Activated CD4-positive, alpha-beta T cell treated with anti-CD3 and anti-CD28 coated beads, Interleukin-2, amount 10 ng/mL, durations not matched to agents 24 days and 14 days (primary cell): Measurements from ENCODE around the gene EXOC7. TPM values are rescaled to one million over a fixed set of nuclear protein-coding genes. Genes with fewer than 3 reads are reported as not detected.
"Not testable (repeated sequence)": the region's sequence is repeated elsewhere in the genome, so short reads cannot be mapped to it uniquely, and the experiment has no call there.

Experiments used
- DNase-seq: peaks from one replicate; pipeline ENCODE4 v3.0.0; 2022
- H3K27ac Mint-ChIP-seq: one replicate; pipeline ENCODE4 v1.8.0; 2022; ENCODE audit warnings: mild to moderate bottlenecking, mixed read lengths
- H3K27me3 Mint-ChIP-seq: one replicate; pipeline ENCODE4 v1.8.0; 2022; ENCODE audit warnings: mixed read lengths
- H3K36me3 Mint-ChIP-seq: one replicate; pipeline ENCODE4 v1.8.0; 2022; ENCODE audit warnings: low read depth, mild to moderate bottlenecking, mixed read lengths
- H3K4me1 Mint-ChIP-seq: one replicate; pipeline ENCODE4 v1.8.0; 2021; ENCODE audit warnings: mixed read lengths
- H3K4me3 Mint-ChIP-seq: one replicate; pipeline ENCODE4 v1.8.0; 2022; ENCODE audit warnings: mild to moderate bottlenecking, moderate library complexity, mixed read lengths
- H3K9me3 Mint-ChIP-seq: one replicate; pipeline ENCODE4 v1.8.0; 2021; ENCODE audit warnings: mixed read lengths
- intact Hi-C: fragments of 100-400 bp; cut with micrococcal nuclease; formaldehyde crosslinking; loops from one replicate; pipeline ENCODE4 v1.15.1; 2023
- total RNA-seq: library from RNA; stranded (reverse); gene quantifications from 2 replicates; pipeline ENCODE4 v1.2.3, GENCODE V29; 2022

The EXOC7 gene
- total RNA-seq, 1 donor from 2014 or later, result 104 TPM

GRCh38 chr17:76075364-76076145, 28.0 kb downstream of the EXOC7 start:
- peak; percentile 70 for DNase-seq
- H3K9me3 Mint-ChIP-seq, result no peaks in the 10 kb centered on the region
- H3K27ac Mint-ChIP-seq, result no peak overlapping the region
- H3K36me3 Mint-ChIP-seq, result peaks cover 4% of the 10 kb centered on the region
- intact Hi-C loops, result loop anchor here (5.0 to 10.0 kb wide), 3 partner anchors 63 to 659 kb away; partner anchors contain the start of genes MFSD11, MRPL38 and SRSF2
- H3K4me3 Mint-ChIP-seq, result peak overlapping the region; percentile 85
- peaks cover 31% of the 10 kb centered on the region for H3K4me1 Mint-ChIP-seq
- peaks cover 48% of the 10 kb centered on the region for H3K27me3 Mint-ChIP-seq

- intact Hi-C loops, result loop anchor here (5.0 to 10.0 kb wide), 6 partner anchors 62 to 660 kb away; partner anchors contain the start of genes MFSD11, MRPL38, PRPSAP1 and SRSF2
- peaks cover 36% of the 10 kb centered on the region for H3K4me1 Mint-ChIP-seq
- H3K36me3 Mint-ChIP-seq, result peaks cover 6% of the 10 kb centered on the region
- H3K27me3 Mint-ChIP-seq, result peaks cover 48% of the 10 kb centered on the region
- no peak within 1 kb of the TSS for H3K27ac Mint-ChIP-seq
- peak within 1 kb of the TSS; percentile 53 for H3K4me3 Mint-ChIP-seq
- no peaks in the 10 kb centered on the region for H3K9me3 Mint-ChIP-seq
- no peak for DNase-seq
These were observed 28.9 kb downstream of the EXOC7 start, which contains the start of gene GALR2 for GRCh38 chr17:76074390-76075363. Gene GALR2, plus strand, starts transcription at chr17:76074781. Its CDS starts 103 bp downstream, at chr17:76074884.

- peaks cover 17% of the 10 kb centered on the region for H3K36me3 Mint-ChIP-seq
- H3K4me1 Mint-ChIP-seq, result peaks cover 36% of the 10 kb centered on the region
- no peaks in the 10 kb centered on the region for H3K9me3 Mint-ChIP-seq
- peaks cover 29% of the 10 kb centered on the region for H3K27me3 Mint-ChIP-seq
- peak; percentile 96 for DNase-seq
- H3K27ac Mint-ChIP-seq, result peak within 1 kb of the TSS; percentile 100
- peak within 1 kb of the TSS; percentile 99 for H3K4me3 Mint-ChIP-seq
- intact Hi-C loops, result loop anchor here (1.0 to 10.0 kb wide), 6 partner anchors 8 to 662 kb away; partner anchors contain the start of genes MFSD11, MRPL38, PRPSAP1 and SRSF2
These were observed 31.3 kb downstream of the EXOC7 start, which contains the start of gene SRP68 for GRCh38 chr17:76072148-76072858. Gene SRP68, minus strand, starts transcription at chr17:76072517. Its CDS starts 26 bp downstream, at chr17:76072491.

- Mint-ChIP-seq H3K27me3 (peaks cover 23% of the 10 kb centered on the region), H3K4me1 (peaks cover 32% of the 10 kb centered on the region), H3K4me3 (peak overlapping the region; percentile 99), H3K9me3 (no peaks in the 10 kb centered on the region), H3K27ac (peak overlapping the region; percentile 100), H3K36me3 (peaks cover 21% of the 10 kb centered on the region)
- DNase-seq, result peak; percentile 74
- intact Hi-C loops, result loop anchor here (1.0 to 10.0 kb wide), 7 partner anchors 7 to 663 kb away; partner anchors contain the start of genes EXOC7, MFSD11, MRPL38 and PRPSAP1
These were observed 31.9 kb downstream of the EXOC7 start for GRCh38 chr17:76071531-76072147.

GRCh38 chr17:76065775-76066174, 37.8 kb downstream of the EXOC7 start:
- peaks cover 61% of the 10 kb centered on the region for H3K36me3 Mint-ChIP-seq
- no peak overlapping the region for H3K4me3 Mint-ChIP-seq
- H3K27ac Mint-ChIP-seq, result peak overlapping the region; percentile 9
- intact Hi-C loops, result no loop called here
- H3K4me1 Mint-ChIP-seq, result peaks cover 24% of the 10 kb centered on the region
- no peaks in the 10 kb centered on the region for H3K9me3 Mint-ChIP-seq
- no peak for DNase-seq
- H3K27me3 Mint-ChIP-seq, result no peaks in the 10 kb centered on the region

GRCh38 chr17:76063875-76064546, 39.6 kb downstream of the EXOC7 start:
- intact Hi-C loops, result loop anchor here (1.0 kb wide), 1 partner anchor 8 kb away; the partner anchor contains the start of gene SRP68
- H3K27me3 Mint-ChIP-seq, result no peaks in the 10 kb centered on the region
- H3K4me3 Mint-ChIP-seq, result peak overlapping the region; percentile 28
- peaks cover 18% of the 10 kb centered on the region for H3K4me1 Mint-ChIP-seq
- no peaks in the 10 kb centered on the region for H3K9me3 Mint-ChIP-seq
- peak overlapping the region; percentile 71 for H3K27ac Mint-ChIP-seq
- DNase-seq, result peak; percentile 80
- H3K36me3 Mint-ChIP-seq, result peaks cover 68% of the 10 kb centered on the region

- H3K27ac Mint-ChIP-seq, H3K4me3 Mint-ChIP-seq, H3K27me3 Mint-ChIP-seq, intact Hi-C loops, H3K9me3 Mint-ChIP-seq, DNase-seq: not testable (repeated sequence)
- Mint-ChIP-seq H3K4me1 (peaks cover 15% of the 10 kb centered on the region), H3K36me3 (peaks cover 66% of the 10 kb centered on the region)
These were observed 45.3 kb downstream of the EXOC7 start for GRCh38 chr17:76058264-76058663.

GRCh38 chr17:76056882-76057281, 46.7 kb downstream of the EXOC7 start:
- DNase-seq, result no peak
- H3K4me3 Mint-ChIP-seq, result no peak overlapping the region
- no peaks in the 10 kb centered on the region for H3K27me3 Mint-ChIP-seq
- peaks cover 63% of the 10 kb centered on the region for H3K36me3 Mint-ChIP-seq
- no peaks in the 10 kb centered on the region for H3K9me3 Mint-ChIP-seq
- peaks cover 15% of the 10 kb centered on the region for H3K4me1 Mint-ChIP-seq
- intact Hi-C loops, result no loop called here
- H3K27ac Mint-ChIP-seq, result no peak overlapping the region

GRCh38 chr17:76054112-76054476, 49.5 kb downstream of the EXOC7 start:
- H3K27ac Mint-ChIP-seq, result peak overlapping the region; percentile 23
- DNase-seq, result no peak
- H3K9me3 Mint-ChIP-seq, result no peaks in the 10 kb centered on the region
- peaks cover 22% of the 10 kb centered on the region for H3K4me1 Mint-ChIP-seq
- intact Hi-C loops, result no loop called here
- H3K27me3 Mint-ChIP-seq, result no peaks in the 10 kb centered on the region
- peaks cover 64% of the 10 kb centered on the region for H3K36me3 Mint-ChIP-seq
- no peak overlapping the region for H3K4me3 Mint-ChIP-seq

GRCh38 chr17:76053246-76054111, 50.1 kb downstream of the EXOC7 start:
- H3K36me3 Mint-ChIP-seq, result peaks cover 65% of the 10 kb centered on the region
- no peaks in the 10 kb centered on the region for H3K27me3 Mint-ChIP-seq
- DNase-seq, result no peak
- no peaks in the 10 kb centered on the region for H3K9me3 Mint-ChIP-seq
- peaks cover 23% of the 10 kb centered on the region for H3K4me1 Mint-ChIP-seq
- intact Hi-C loops, result no loop called here
- peak overlapping the region; percentile 75 for H3K27ac Mint-ChIP-seq
- no peak overlapping the region for H3K4me3 Mint-ChIP-seq

- no peaks in the 10 kb centered on the region for H3K9me3 Mint-ChIP-seq
- intact Hi-C loops, result no loop called here
- DNase-seq, result no peak
- H3K27ac Mint-ChIP-seq, result no peak overlapping the region
- H3K4me1 Mint-ChIP-seq, result peaks cover 23% of the 10 kb centered on the region
- no peaks in the 10 kb centered on the region for H3K27me3 Mint-ChIP-seq
- peaks cover 60% of the 10 kb centered on the region for H3K36me3 Mint-ChIP-seq
- H3K4me3 Mint-ChIP-seq, result no peak overlapping the region
These were observed 52.0 kb downstream of the EXOC7 start for GRCh38 chr17:76051561-76051960.
